Neuronal stem cell (in vitro differentiated cells): ENCODE results near the gene CCL20.

ENCODE experiments used
- DNase-seq: peaks from one replicate; pipeline ENCODE4 v3.0.0-alpha.2; 2013; ENCODE audit warnings: low spot score
- H2AFZ ChIP-seq: one replicate; pipeline ENCODE4 v1.6.1; 2013; ENCODE audit warnings: mild to moderate bottlenecking, low read length, inconsistent platforms
- H2AK5ac ChIP-seq: 2 replicates; pipeline ENCODE4 v1.6.1; 2013; ENCODE audit warnings: low read depth, mild to moderate bottlenecking, inconsistent platforms, low read length, moderate library complexity, mixed read lengths
- H2BK120ac ChIP-seq: 2 replicates; pipeline ENCODE4 v1.6.1; 2013; ENCODE audit warnings: low read depth, mild to moderate bottlenecking, inconsistent platforms, low read length, moderate library complexity, mixed read lengths
- H2BK12ac ChIP-seq: one replicate; pipeline ENCODE4 v1.6.1; 2013; ENCODE audit warnings: low read length, inconsistent platforms
- H2BK15ac ChIP-seq: 2 replicates; pipeline ENCODE4 v1.6.1; 2013; ENCODE audit warnings: mild to moderate bottlenecking, low read length, inconsistent platforms, mixed read lengths
- H2BK5ac ChIP-seq: one replicate; pipeline ENCODE4 v1.6.1; 2013; ENCODE audit warnings: inconsistent platforms, mild to moderate bottlenecking, low read length, moderate library complexity
- H3K14ac ChIP-seq: one replicate; pipeline ENCODE4 v1.6.1; 2013; ENCODE audit warnings: low read length, inconsistent platforms
- H3K18ac ChIP-seq: 2 replicates; pipeline ENCODE4 v1.6.1; 2013; ENCODE audit warnings: low read length, inconsistent platforms
- H3K23ac ChIP-seq: 2 replicates; pipeline ENCODE4 v1.6.1; 2013; ENCODE audit warnings: low read depth, mild to moderate bottlenecking, mixed read lengths, low read length, inconsistent platforms; ENCODE audit not compliant: poor library complexity
- H3K27ac ChIP-seq: replicated peaks from 3 replicates; pipeline ENCODE4 v1.5.1; 2013; ENCODE audit warnings: low read length, inconsistent platforms
- H3K27me3 ChIP-seq, 3 experiments: 2 replicates each; pipeline ENCODE4 v1.6.1; 2013; ENCODE audit warnings: low read length in 3 of 3, mild to moderate bottlenecking in 2 of 3, inconsistent platforms in 1 of 3, low read depth in 1 of 3, mixed read lengths in 1 of 3, moderate library complexity in 1 of 3; ENCODE audit not compliant: control insufficient read depth in 3 of 3, insufficient read depth in 3 of 3
- H3K36me3 ChIP-seq, 2 donors: replicated peaks in 1 of 2; 2 replicates each; pipeline ENCODE4 v1.6.1; 2013; ENCODE audit warnings: low read length in 2 of 2; ENCODE audit not compliant: control insufficient read depth in 2 of 2, insufficient read depth in 2 of 2
- H3K4ac ChIP-seq: 2 replicates; pipeline ENCODE4 v1.6.1; 2013; ENCODE audit warnings: inconsistent platforms, mild to moderate bottlenecking, low read length, moderate library complexity
- H3K4me1 ChIP-seq, 2 donors: 1 replicate in 1 of 2; 2 replicates in 1 of 2; pipeline ENCODE4 v1.6.1; 2013; ENCODE audit warnings: low read length in 2 of 2, low read depth in 1 of 2; ENCODE audit not compliant: control insufficient read depth in 2 of 2, insufficient read depth in 1 of 2
- H3K4me2 ChIP-seq: one replicate; pipeline ENCODE4 v1.6.1; 2013; ENCODE audit warnings: mild to moderate bottlenecking, low read length, inconsistent platforms; ENCODE audit not compliant: insufficient read depth, poor library complexity, severe bottlenecking
- H3K4me3 ChIP-seq, 2 donors: 2 replicates each; pipeline ENCODE4 v1.5.1; 2013; ENCODE audit warnings: low read length in 2 of 2, mild to moderate bottlenecking in 2 of 2, inconsistent platforms in 1 of 2, moderate library complexity in 1 of 2
- H3K79me1 ChIP-seq: one replicate; pipeline ENCODE4 v1.6.1; 2013; ENCODE audit warnings: low read depth, mild to moderate bottlenecking, inconsistent platforms, low read length, moderate library complexity
- H3K9ac ChIP-seq: one replicate; pipeline ENCODE4 v1.6.1; 2013; ENCODE audit warnings: mild to moderate bottlenecking, low read depth, low read length, inconsistent platforms; ENCODE audit not compliant: poor library complexity
- H3K9me3 ChIP-seq, 2 donors: replicated peaks in 1 of 2; 2 replicates each; pipeline versions ENCODE3 to v1.6.1; 2013; ENCODE audit warnings: low read length in 2 of 2, mild to moderate bottlenecking in 2 of 2, inconsistent platforms in 1 of 2, low read depth in 1 of 2, mixed read lengths in 1 of 2, moderate library complexity in 1 of 2; ENCODE audit not compliant: control insufficient read depth in 2 of 2, insufficient read depth in 1 of 2
- H4K8ac ChIP-seq: one replicate; pipeline ENCODE4 v1.6.1; 2013; ENCODE audit warnings: low read depth, mild to moderate bottlenecking, inconsistent platforms, low read length, moderate library complexity
- H4K91ac ChIP-seq: one replicate; pipeline ENCODE4 v1.6.1; 2013; ENCODE audit warnings: low read length, low read depth, mild to moderate bottlenecking, inconsistent platforms; ENCODE audit not compliant: poor library complexity
- WGBS, 2 donors: extraction: QIAGEN DNeasy Blood & Tissue Kit; methylation state at CpG; one replicate each; pipeline ENCODE4 v1.1.7; 2013; ENCODE audit warnings: missing lambda C conversion rate in 2 of 2, mixed read lengths in 1 of 2; ENCODE audit not compliant: insufficient read length in 2 of 2, insufficient replicate concordance in 1 of 2; ENCODE audit errors: extremely low coverage in 2 of 2; 5-methylcytosine and 5-hydroxymethylcytosine counted together

Gene CCL20

DNA sequence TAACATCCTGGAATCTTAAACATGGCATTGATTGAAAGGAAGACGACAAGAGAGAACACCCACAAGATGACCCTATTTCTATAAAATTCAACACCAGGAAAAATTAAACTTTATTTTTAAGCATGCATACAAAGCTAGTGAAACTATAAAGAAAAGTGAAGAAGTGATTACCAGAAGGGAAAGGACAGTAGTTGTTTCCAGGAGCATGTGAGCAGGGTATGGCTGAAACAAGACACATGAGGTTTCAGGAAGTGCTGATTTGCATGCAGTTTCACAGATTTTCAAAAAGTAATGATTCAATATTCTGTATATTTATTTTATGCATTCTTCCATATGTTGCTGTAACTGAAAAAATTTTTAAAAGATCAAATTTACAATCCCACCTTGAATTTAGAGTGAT, 33.2 kb downstream of the CCL20 start:
- Histone ChIP-seq H2BK5ac (no peak overlapping the region), H2AFZ (no peak overlapping the region), H3K36me3 (no peaks in the 10 kb centered on the region), H2AK5ac (no peak overlapping the region), H2BK12ac (no peak overlapping the region), H3K4ac (no peak overlapping the region), H3K79me1 (no peaks in the 10 kb centered on the region), H3K9ac (no peak overlapping the region), H3K4me2 (no peak overlapping the region), H3K27ac (no peak overlapping the region), H3K9me3 (no peaks in the 10 kb centered on the region), H2BK120ac (no peak overlapping the region), H3K4me1 (no peaks in the 10 kb centered on the region), H3K23ac (no peak overlapping the region), H3K27me3 (no peaks in the 10 kb centered on the region), H3K4me3 (no peak overlapping the region), H3K14ac (no peak overlapping the region), H2BK15ac (no peak overlapping the region), H4K91ac (no peak overlapping the region), H3K18ac (no peak overlapping the region), H4K8ac (no peak overlapping the region)
- DNase-seq = no peak
- WGBS, 2 donors = no CpG with 5 or more reads among the region's 1 CpG

DNA sequence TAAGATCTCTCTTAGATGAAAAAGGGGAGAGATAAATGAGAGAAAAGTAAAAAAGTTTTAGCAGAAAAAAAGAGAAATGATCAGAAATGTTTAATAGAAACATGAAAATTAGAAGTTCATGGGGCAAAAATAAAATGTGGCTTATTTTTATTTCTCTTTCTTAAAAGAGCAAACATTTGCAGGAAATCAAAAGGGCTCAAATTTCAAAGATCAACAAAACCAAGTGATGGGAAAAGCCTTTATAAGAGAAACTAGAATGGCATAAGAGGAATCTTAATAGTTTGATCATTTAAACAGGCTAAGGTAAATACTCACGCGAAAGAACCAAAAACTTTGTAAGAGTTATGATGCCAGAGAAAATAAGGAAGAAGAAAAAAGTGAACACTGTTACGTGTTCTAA, 34.5 kb downstream of the CCL20 start:
- no peak overlapping the region for H2BK120ac ChIP-seq
- H3K4me2 ChIP-seq = no peak overlapping the region
- no peaks in the 10 kb centered on the region for H3K4me1 ChIP-seq
- no peak overlapping the region for H3K4ac ChIP-seq
- H2BK15ac ChIP-seq = no peak overlapping the region
- no peaks in the 10 kb centered on the region for H3K27me3 ChIP-seq
- H2AFZ ChIP-seq = no peak overlapping the region
- no peak overlapping the region for H3K27ac ChIP-seq
- H3K18ac ChIP-seq = no peak overlapping the region
- DNase-seq = no peak
- WGBS, 2 donors = no CpG with 5 or more reads among the region's 3 CpGs
- no peak overlapping the region for H3K14ac ChIP-seq
- no peak overlapping the region for H3K23ac ChIP-seq
- H3K9me3 ChIP-seq = no peaks in the 10 kb centered on the region
- no peak overlapping the region for H2BK12ac ChIP-seq
- H3K9ac ChIP-seq = no peak overlapping the region
- H3K36me3 ChIP-seq = no peaks in the 10 kb centered on the region
- H3K4me3 ChIP-seq = no peak overlapping the region
- H4K8ac ChIP-seq = no peak overlapping the region
- H2BK5ac ChIP-seq = no peak overlapping the region
- no peak overlapping the region for H2AK5ac ChIP-seq
- no peaks in the 10 kb centered on the region for H3K79me1 ChIP-seq
- no peak overlapping the region for H4K91ac ChIP-seq

DNA sequence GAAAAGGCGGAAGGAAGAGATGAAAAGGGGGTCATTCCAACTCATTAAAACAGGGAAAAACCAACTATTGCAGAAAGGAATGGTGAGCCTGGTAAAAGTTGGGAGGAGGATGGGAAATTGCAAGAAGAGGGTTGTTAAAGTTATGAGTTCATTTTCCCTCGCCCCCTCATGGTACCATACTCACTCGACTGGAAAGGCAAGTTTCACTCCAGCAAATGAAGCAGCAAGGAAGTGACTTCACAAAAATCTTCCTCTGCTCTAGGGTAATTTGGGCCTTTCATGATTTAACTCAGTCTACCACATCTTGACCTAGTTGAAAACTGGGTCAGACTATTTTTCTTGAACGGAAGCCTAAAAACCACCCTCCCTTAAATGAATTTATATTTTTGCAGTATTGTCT, 34.9 kb downstream of the CCL20 start:
- no peak overlapping the region for H3K23ac ChIP-seq
- WGBS, 2 donors = no CpG with 5 or more reads among the region's 4 CpGs
- H4K8ac ChIP-seq = no peak overlapping the region
- no peak overlapping the region for H4K91ac ChIP-seq
- H2AFZ ChIP-seq = no peak overlapping the region
- H3K27ac ChIP-seq = no peak overlapping the region
- no peaks in the 10 kb centered on the region for H3K27me3 ChIP-seq
- H3K36me3 ChIP-seq = no peaks in the 10 kb centered on the region
- H3K9ac ChIP-seq = no peak overlapping the region
- no peak for DNase-seq
- H3K79me1 ChIP-seq = no peaks in the 10 kb centered on the region
- no peak overlapping the region for H3K18ac ChIP-seq
- no peak overlapping the region for H2BK5ac ChIP-seq
- H3K4me3 ChIP-seq = no peak overlapping the region
- no peak overlapping the region for H3K14ac ChIP-seq
- H2AK5ac ChIP-seq = no peak overlapping the region
- no peak overlapping the region for H2BK12ac ChIP-seq
- H2BK120ac ChIP-seq = no peak overlapping the region
- no peak overlapping the region for H3K4me2 ChIP-seq
- no peak overlapping the region for H3K4ac ChIP-seq
- no peaks in the 10 kb centered on the region for H3K4me1 ChIP-seq
- no peak overlapping the region for H2BK15ac ChIP-seq
- H3K9me3 ChIP-seq = no peaks in the 10 kb centered on the region

DNA sequence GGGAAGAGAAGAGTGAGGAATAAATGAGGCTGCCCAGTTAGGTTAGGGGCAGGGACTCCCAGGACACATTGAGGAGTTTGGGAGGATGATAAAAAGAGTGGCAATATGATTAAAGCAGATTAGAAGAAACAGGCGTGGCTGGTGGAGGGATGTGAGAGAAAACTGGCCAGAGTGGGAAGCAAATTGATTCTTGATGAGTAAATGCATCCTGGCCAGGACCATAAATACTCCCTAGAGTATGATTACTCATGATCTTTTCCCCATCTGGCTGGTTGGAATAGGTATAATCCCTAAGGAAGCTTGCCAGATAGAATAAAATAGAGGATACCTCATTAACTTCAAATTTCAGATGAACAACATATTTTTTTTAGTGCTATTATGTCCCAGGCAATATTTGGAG, 36.3 kb downstream of the CCL20 start:
- Histone ChIP-seq H2BK120ac (no peak overlapping the region), H3K9ac (no peak overlapping the region), H2AK5ac (no peak overlapping the region), H2BK12ac (no peak overlapping the region), H3K9me3 (peaks cover 0 to 1% of the 10 kb centered on the region in 2 donors), H3K4me3 (no peak overlapping the region), H2BK5ac (no peak overlapping the region), H3K36me3 (no peaks in the 10 kb centered on the region), H3K27me3 (no peaks in the 10 kb centered on the region), H4K91ac (no peak overlapping the region), H3K27ac (no peak overlapping the region), H3K18ac (no peak overlapping the region), H2AFZ (no peak overlapping the region), H3K4me1 (peaks cover 0 to 3% of the 10 kb centered on the region in 2 donors), H3K4ac (no peak overlapping the region), H3K14ac (no peak overlapping the region), H3K79me1 (no peaks in the 10 kb centered on the region), H2BK15ac (no peak overlapping the region), H3K23ac (no peak overlapping the region), H4K8ac (no peak overlapping the region), H3K4me2 (no peak overlapping the region)
- DNase-seq = no peak
- WGBS, 2 donors = no CpG with 5 or more reads among the region's 1 CpG
